Heart right ventricle (tissue), 16 donors: ENCODE results near the gene MAU2. TPM values are rescaled to one million over a fixed set of nuclear protein-coding genes. Genes with fewer than 3 reads are reported as not detected.

Experiments
- ATAC-seq, 8 donors: fragments of 200-7000 bp; cut with Tn5 transposase; one replicate each; pipeline ENCODE4 v1.9.1; 2020; ENCODE audit warnings: mild to moderate bottlenecking in 8 of 8, moderate library complexity in 8 of 8, moderate number of reproducible peaks in 1 of 8
- DNase-seq, 2 donors: peaks; one replicate each; pipeline ENCODE4 v3.0.0-alpha.2; 2020
- H3K27ac ChIP-seq, 10 donors: fragments of 200-600 bp; sonication (generic) in 2 of 10; one replicate each; pipeline versions ENCODE4 v1.5.0 to v1.8.0; 2020 to 2022; ENCODE audit warnings: mild to moderate bottlenecking in 3 of 10
- H3K27me3 ChIP-seq, 7 donors: fragments of 200-600 bp; one replicate each; pipeline ENCODE4 v1.8.0; 2021 to 2022; ENCODE audit warnings: mild to moderate bottlenecking in 2 of 7
- H3K36me3 ChIP-seq, 9 donors: fragments of 200-600 bp; sonication (generic) in 1 of 9; one replicate each; pipeline versions ENCODE4 v1.5.0 to v1.8.0; 2020 to 2022; ENCODE audit warnings: mild to moderate bottlenecking in 2 of 9
- H3K4me1 ChIP-seq, 9 donors: fragments of 200-600 bp; sonication (generic) in 1 of 9; one replicate each; pipeline versions ENCODE4 v1.5.0 to v1.8.0; 2020 to 2022; ENCODE audit warnings: mild to moderate bottlenecking in 4 of 9
- H3K4me3 ChIP-seq, 10 donors: fragments of 200-600 bp; sonication (generic) in 2 of 10; one replicate each; pipeline versions ENCODE4 v1.5.0 to v1.8.0; 2020 to 2022; ENCODE audit warnings: mild to moderate bottlenecking in 7 of 10, moderate library complexity in 2 of 10
- H3K9me3 ChIP-seq, 11 donors: fragments of 200-600 bp in 10 of 11; sonication (generic) in 2 of 11; one replicate each; pipeline versions ENCODE4 v1.5.0 to v1.8.0; 2013 to 2022; ENCODE audit warnings: mild to moderate bottlenecking in 2 of 11, control low read depth in 1 of 11, moderate library complexity in 1 of 11
- WGBS, 2 donors: extraction: QIAGEN DNeasy Blood & Tissue Kit; methylation state at CpG; one replicate each; pipeline ENCODE4 v1.1.7; 2013; ENCODE audit warnings: inconsistent platforms in 1 of 2; 5-methylcytosine and 5-hydroxymethylcytosine counted together
- intact Hi-C, 10 donors: fragments of 100-400 bp; cut with DNase I; formaldehyde crosslinking; loops; one replicate each; pipeline versions ENCODE4 v1.11.1 to v1.14.2; 2022
- polyA plus RNA-seq, 2 donors: library from polyadenylated mRNA; stranded (reverse); fragments of 200-250 nt; gene quantifications; one replicate each; pipeline ENCODE4 v1.2.3, GENCODE V29; 2013
- total RNA-seq, 10 donors: library from RNA; stranded (reverse); fragmentation: NEBNext Ultra II Directional in 3 of 10; extraction: Animal tissue kit (Norgen Biotek cat#: 25700) in 3 of 10; gene quantifications; one replicate each; pipeline versions ENCODE4 v1.2.1 to v1.2.4, GENCODE V29; 2021 to 2023
- TF ChIP-seq, protein P1 (sequence below), 9 donors: fragments of 200-600 bp; sonication (generic) in 2 of 9; IDR thresholded peaks; one replicate each; pipeline versions ENCODE4 v1.5.0 to v1.8.0; 2021 to 2022; ENCODE audit warnings: antibody characterized with exemption in 9 of 9, mild to moderate bottlenecking in 5 of 9, moderate library complexity in 1 of 9
- donor health status: Arrhythmogenic right ventricular cardiomyopathy.
- donor health status: ischemic (EF 13 %, LVEDD 7.1; RV severe dilation, severe dysfunction).
- donor health status: healthy with polysubstance abuse.
- donor health status: DM: no; HTN: yes; CAD: no.
- donor health status: DM: no; HTN: no; CAD: no.
- donor health status: ischemic (EF 25% LVEDD 6.9; RV normal size, moderate dysfunction).
- donor health status: ischemic (EF 25% LVEDD 5.7; RV mildly dilated, moderate dysfunction).
- donor health status: healthy.
- donor health status: DM: yes; HTN: yes; CAD: no.
- donor health status: Ischemic cardiomyopathy.
- donor health status: ischemic (EF 35%, LVEDD 5.7; RV mildly dilated, moderate dysfunction).
- donor health status: nonischemic (EF 11% LVEDD 7.7; RV severe dilation, severe dysfunction).
- donor health status: DM: yes; HTN: yes; CAD: no.
- donor health status: PGD.
- donor health status: ischemic (EF 29% LVEDD 5.4; RV normal size, mild dysfunction).
- donor health status: nonischemic (EF 23%, LVEDD 6.1; RV moderate dilation, normal function).

The MAU2 gene
- total and polyA plus RNA-seq, 12 donors: 11.2 to 48.6 (median 36.7) TPM

DNA sequence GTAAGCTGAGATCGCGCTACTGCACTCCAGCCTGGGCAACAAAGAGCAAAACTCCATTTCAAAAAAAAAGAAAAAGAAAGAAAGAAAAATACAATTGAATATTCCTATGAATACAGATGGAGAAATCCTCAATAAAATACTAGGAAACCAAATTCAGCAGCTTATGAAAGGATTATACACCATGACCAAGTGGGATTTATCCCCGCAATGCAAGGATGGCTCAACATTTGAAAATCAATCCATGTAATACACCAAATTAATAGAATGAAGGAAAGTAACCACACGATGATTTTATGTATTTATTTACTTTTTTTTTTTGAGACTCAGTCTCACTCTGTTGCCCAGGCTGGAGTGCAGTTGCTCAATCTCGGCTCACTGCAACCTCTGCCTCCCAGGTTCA is 28.0 kb upstream of the MAU2 start:
- Histone ChIP-seq H3K9me3 (peaks cover 0 to 11% (median 4%) of the 10 kb centered on the region in 11 donors), H3K4me3 (no peak overlapping the region), H3K27me3 (no peaks in the 10 kb centered on the region), H3K27ac (no peak overlapping the region), H3K36me3 (peaks cover 0 to 99% (median 55%) of the 10 kb centered on the region in 9 donors), H3K4me1 (no peaks in the 10 kb centered on the region)
- intact Hi-C loops: no loop called here
- 97 to 99% methylated on average over 5 of the region's 5 CpGs for WGBS, 2 donors
- DNase-seq: no peak
- TF ChIP-seq, protein P1, sequence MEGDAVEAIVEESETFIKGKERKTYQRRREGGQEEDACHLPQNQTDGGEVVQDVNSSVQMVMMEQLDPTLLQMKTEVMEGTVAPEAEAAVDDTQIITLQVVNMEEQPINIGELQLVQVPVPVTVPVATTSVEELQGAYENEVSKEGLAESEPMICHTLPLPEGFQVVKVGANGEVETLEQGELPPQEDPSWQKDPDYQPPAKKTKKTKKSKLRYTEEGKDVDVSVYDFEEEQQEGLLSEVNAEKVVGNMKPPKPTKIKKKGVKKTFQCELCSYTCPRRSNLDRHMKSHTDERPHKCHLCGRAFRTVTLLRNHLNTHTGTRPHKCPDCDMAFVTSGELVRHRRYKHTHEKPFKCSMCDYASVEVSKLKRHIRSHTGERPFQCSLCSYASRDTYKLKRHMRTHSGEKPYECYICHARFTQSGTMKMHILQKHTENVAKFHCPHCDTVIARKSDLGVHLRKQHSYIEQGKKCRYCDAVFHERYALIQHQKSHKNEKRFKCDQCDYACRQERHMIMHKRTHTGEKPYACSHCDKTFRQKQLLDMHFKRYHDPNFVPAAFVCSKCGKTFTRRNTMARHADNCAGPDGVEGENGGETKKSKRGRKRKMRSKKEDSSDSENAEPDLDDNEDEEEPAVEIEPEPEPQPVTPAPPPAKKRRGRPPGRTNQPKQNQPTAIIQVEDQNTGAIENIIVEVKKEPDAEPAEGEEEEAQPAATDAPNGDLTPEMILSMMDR (IDR thresholded peaks at IDR 0.05): no peak
- ATAC-seq: no peak

DNA sequence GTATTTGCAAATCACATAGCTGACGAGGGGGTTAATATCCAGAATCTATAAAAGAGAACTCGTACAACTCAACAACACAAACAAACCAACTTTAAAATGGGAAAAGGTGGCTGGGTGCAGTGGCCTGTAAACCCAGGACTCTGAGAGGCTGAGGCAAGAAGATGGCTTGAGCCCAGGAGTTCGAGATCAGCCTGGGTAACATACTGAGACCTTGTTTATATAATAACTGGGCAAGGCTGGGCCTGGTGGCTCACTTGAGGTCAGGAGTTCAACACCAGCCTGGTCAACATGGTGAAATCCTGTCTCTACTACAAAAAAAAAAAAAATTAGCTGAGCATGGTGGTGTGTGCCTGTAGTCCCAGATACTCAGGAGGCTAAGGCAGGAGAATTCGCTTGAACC is 25.7 kb upstream of the MAU2 start:
- H3K36me3 ChIP-seq: peaks cover 0 to 95% (median 37%) of the 10 kb centered on the region in 9 donors
- no peaks in the 10 kb centered on the region for H3K4me1 ChIP-seq
- ATAC-seq (no peak), DNase-seq (no peak)
- peaks cover 0 to 11% (median 4%) of the 10 kb centered on the region in 11 donors for H3K9me3 ChIP-seq
- H3K4me3 ChIP-seq: no peak overlapping the region
- TF ChIP-seq, protein P1 (IDR thresholded peaks at IDR 0.05): no peak
- intact Hi-C loops: no loop called here
- 91% methylated on average over 4 of the region's 4 CpGs for WGBS, 2 donors
- H3K27ac ChIP-seq: no peak overlapping the region
- H3K27me3 ChIP-seq: no peaks in the 10 kb centered on the region

DNA sequence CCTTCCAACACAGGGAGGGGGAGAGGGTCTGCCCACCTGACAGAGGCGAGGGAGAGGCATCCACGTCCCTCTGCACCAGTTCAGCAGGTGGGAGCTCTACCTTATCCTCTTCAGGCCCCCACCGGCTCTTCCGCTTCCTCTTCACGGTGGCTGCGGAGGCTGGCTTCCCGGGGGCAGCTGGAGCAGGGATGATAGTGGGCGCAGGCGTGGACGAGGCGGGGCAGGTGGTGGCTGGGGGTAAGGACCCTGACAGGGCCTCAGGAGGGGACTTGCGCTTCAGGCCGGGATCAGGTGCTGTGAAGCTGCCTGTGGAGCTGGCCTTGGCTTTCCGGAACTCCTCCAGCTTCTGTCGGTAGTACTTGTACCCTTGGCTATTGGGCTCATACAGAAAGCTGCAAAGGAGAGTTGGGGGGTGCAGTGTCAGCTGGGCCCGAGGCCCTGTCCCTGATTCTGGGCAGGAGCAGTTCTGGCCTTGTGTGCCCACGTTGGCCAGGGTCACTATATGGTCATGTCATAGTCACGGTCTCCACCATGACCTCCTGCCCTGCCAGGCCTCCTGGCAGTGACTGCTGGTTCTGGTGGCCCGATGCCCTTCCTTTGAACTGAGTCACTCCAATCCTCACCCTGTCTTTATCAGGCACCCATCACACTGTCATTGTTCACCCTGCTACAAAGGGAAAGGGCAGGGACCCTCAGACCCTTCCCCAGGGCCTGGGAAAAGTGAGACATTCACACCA is 23.5 kb upstream of the MAU2 start:
- H3K4me3 ChIP-seq: no peak overlapping the region
- TF ChIP-seq, protein P1 (IDR thresholded peaks at IDR 0.05): no peak
- H3K27me3 ChIP-seq: no peaks in the 10 kb centered on the region
- DNase-seq (no peak), ATAC-seq (peak in 2 of 8 donors; percentile 9 to 26)
- no peak overlapping the region for H3K27ac ChIP-seq
- H3K4me1 ChIP-seq: no peaks in the 10 kb centered on the region
- H3K9me3 ChIP-seq: peaks cover 0 to 10% (median 4%) of the 10 kb centered on the region in 11 donors
- intact Hi-C loops: no loop called here
- 92 to 93% methylated on average over 19 of the region's 19 CpGs for WGBS, 2 donors
- peaks cover 0 to 96% (median 50%) of the 10 kb centered on the region in 9 donors for H3K36me3 ChIP-seq

DNA sequence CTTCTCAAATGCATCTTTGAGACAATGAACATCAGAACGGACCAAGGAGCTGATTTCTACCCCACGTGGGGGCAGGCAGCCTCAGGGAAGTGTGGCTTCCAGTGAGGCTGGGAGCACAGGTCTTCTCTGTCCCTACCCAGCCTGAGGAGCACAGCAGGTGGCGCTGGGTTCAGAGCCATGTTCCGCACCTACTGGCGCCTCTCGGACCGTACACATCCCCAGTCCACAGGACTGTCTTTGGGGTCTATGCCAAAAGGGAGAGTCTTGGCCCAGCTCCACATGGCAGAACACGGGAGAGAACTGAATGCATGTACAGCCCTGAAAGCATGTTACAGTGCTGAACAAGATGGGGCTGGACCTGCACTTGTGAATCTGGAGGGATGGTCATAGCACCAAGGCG is 22.9 kb upstream of the MAU2 start:
- 68% methylated on average over 9 of the region's 9 CpGs for WGBS, 2 donors
- TF ChIP-seq, protein P1 (IDR thresholded peaks at IDR 0.05): no peak
- H3K36me3 ChIP-seq: peaks cover 0 to 96% (median 49%) of the 10 kb centered on the region in 9 donors
- H3K4me1 ChIP-seq: no peaks in the 10 kb centered on the region
- H3K27ac ChIP-seq: no peak overlapping the region
- no peaks in the 10 kb centered on the region for H3K27me3 ChIP-seq
- intact Hi-C loops: no loop called here
- ATAC-seq (peak in 7 of 8 donors; percentile 38 to 66 (median 50)), DNase-seq (peak in 1 of 2 donors; percentile 25)
- H3K4me3 ChIP-seq: no peak overlapping the region
- peaks cover 0 to 4% (median 1%) of the 10 kb centered on the region in 11 donors for H3K9me3 ChIP-seq
